Measurements from ENCODE around the gene CBARP. TPM values are rescaled to one million over a fixed set of nuclear protein-coding genes. Genes with fewer than 3 reads are reported as not detected.

Gene CBARP
- polyA plus RNA-seq, 1 donor from 2014 or later, result 18.2 TPM

DNA sequence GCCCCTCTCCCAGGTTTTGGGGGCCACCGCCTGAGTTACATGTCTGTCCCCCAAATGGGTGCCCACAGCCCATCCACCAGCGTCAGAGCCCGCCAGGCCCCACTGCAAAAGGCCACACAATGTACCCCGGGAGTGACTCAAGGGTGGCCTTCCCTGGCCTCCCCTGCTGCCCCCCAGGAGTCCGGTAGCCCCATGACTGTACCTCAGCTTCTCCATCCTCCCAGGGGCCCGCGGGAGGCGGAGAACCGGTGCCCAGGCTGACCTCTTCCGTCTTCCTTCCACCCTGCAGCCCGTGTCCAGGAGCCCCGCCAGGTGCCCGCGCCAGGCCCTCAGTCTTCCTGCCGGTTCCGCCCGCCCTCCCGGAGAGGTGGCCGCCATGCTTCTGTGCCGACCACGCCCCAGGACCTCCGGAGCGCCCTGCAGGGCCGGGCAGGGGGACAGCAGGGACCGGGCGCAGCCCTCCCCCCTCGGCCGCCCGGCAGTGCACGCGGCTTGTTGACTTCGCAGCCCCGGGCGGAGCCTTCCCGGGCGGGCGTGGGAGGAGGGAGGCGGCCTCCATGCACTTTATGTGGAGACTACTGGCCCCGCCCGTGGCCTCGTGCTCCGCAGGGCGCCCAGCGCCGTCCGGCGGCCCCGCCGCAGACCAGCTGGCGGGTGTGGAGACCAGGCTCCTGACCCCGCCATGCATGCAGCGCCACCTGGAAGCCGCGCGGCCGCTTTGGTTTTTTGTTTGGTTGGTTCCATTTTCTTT, 10.3 kb downstream of the CBARP start:
- Histone ChIP-seq H3K4me2 (ENCODE audit: low read length) (no peak overlapping the region), H3K9me2 (ENCODE audit: insufficient read depth, low read length) (no peaks in the 10 kb centered on the region), H3K9ac (ENCODE audit: low read length) (no peak overlapping the region), H3F3A (ENCODE audit: insufficient read depth, low read length, poor library complexity, severe bottlenecking) (no peaks in the 10 kb centered on the region), H3K27me3 (ENCODE audit: insufficient read depth, low read depth, low read length) (no peaks in the 10 kb centered on the region), H3K4me3 (ENCODE audit: low read length) (no peak overlapping the region), H4K20me1 (ENCODE audit: insufficient read depth) (no peaks in the 10 kb centered on the region), H3K36me3 (ENCODE audit: insufficient read depth, low read length) (no peaks in the 10 kb centered on the region), H3K9me3 (ENCODE audit: low read length) (no peaks in the 10 kb centered on the region), H3K79me2 (replicated peaks; ENCODE audit: insufficient read depth, low read length) (no peaks in the 10 kb centered on the region), H2AFZ (ENCODE audit: low read depth, low read length) (no peak overlapping the region), H3K27ac (ENCODE audit: low read length) (no peak overlapping the region)
- TF ChIP-seq RAD21 (conservative IDR thresholded peaks at IDR 0.05) (no peak), REST (IDR thresholded peaks at IDR 0.05; ENCODE audit: borderline replicate concordance) (no peak), SMC3 (conservative IDR thresholded peaks at IDR 0.05; ENCODE audit: poor library complexity) (no peak), EZH2 (IDR thresholded peaks at IDR 0.05; ENCODE audit: borderline replicate concordance, insufficient read depth, low read length, poor library complexity, severe bottlenecking) (no peak), TAF1 (IDR thresholded peaks at IDR 0.05; ENCODE audit: low read depth) (no peak), POLR2AphosphoS5 (IDR thresholded peaks at IDR 0.05) (no peak), EP300 (conservative IDR thresholded peaks at IDR 0.05; ENCODE audit: poor library complexity, severe bottlenecking) (no peak), MXI1 (conservative IDR thresholded peaks at IDR 0.05; ENCODE audit: poor library complexity, severe bottlenecking) (no peak)
- TF ChIP-seq, protein P1, sequence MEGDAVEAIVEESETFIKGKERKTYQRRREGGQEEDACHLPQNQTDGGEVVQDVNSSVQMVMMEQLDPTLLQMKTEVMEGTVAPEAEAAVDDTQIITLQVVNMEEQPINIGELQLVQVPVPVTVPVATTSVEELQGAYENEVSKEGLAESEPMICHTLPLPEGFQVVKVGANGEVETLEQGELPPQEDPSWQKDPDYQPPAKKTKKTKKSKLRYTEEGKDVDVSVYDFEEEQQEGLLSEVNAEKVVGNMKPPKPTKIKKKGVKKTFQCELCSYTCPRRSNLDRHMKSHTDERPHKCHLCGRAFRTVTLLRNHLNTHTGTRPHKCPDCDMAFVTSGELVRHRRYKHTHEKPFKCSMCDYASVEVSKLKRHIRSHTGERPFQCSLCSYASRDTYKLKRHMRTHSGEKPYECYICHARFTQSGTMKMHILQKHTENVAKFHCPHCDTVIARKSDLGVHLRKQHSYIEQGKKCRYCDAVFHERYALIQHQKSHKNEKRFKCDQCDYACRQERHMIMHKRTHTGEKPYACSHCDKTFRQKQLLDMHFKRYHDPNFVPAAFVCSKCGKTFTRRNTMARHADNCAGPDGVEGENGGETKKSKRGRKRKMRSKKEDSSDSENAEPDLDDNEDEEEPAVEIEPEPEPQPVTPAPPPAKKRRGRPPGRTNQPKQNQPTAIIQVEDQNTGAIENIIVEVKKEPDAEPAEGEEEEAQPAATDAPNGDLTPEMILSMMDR (IDR thresholded peaks at IDR 0.05; ENCODE audit: poor library complexity, severe bottlenecking), result no peak

DNA sequence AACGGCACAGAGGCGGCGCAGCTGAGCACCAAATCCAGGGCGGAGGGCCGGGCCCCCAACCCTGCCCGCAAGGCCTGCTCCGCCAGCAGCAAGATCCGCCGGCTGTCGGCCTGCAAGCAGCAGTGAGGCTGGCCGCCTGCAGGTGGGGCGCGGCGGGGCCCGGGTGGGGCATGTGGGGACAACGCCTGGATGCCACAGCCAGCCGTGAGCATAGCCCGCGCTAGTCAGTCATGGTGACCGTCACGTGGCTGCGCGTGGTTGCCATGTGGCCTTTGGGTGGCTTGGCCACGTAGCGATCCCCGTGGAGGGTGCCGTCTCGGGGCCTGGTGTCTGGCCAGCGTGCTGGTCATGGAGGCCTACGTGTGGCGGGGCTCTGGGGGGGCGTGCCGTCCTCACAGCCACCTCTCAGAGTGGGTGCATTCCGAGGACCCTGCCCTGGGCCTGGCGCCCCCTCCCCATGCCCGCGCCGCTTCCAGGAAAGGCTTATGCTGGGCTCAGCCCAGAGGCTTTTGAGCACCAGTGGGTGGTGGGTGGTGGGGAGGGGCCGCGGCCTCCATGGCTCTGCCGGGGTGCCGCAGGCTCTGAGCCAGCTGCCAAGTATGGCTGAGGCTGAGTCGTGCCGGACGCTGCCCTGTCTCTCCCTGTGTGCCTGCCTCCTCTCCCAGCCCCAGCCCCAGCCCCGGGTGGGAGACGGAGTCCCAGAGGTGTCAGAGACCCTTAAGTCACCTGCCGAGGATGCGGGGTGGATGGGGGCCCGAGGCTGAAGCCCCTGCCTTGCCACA, 11.1 kb downstream of the CBARP start:
- H4K20me1 ChIP-seq (ENCODE audit: insufficient read depth), result no peaks in the 10 kb centered on the region
- H3K27me3 ChIP-seq (ENCODE audit: insufficient read depth, low read depth, low read length), result no peaks in the 10 kb centered on the region
- H3K9me2 ChIP-seq (ENCODE audit: insufficient read depth, low read length), result no peaks in the 10 kb centered on the region
- no peak overlapping the region for H3K4me3 ChIP-seq (ENCODE audit: low read length)
- no peaks in the 10 kb centered on the region for H3F3A ChIP-seq (ENCODE audit: insufficient read depth, low read length, poor library complexity, severe bottlenecking)
- no peak overlapping the region for H3K27ac ChIP-seq (ENCODE audit: low read length)
- H2AFZ ChIP-seq (ENCODE audit: low read depth, low read length), result no peak overlapping the region
- H3K36me3 ChIP-seq (ENCODE audit: insufficient read depth, low read length), result no peaks in the 10 kb centered on the region
- H3K4me2 ChIP-seq (ENCODE audit: low read length), result no peak overlapping the region
- H3K9me3 ChIP-seq (ENCODE audit: low read length), result no peaks in the 10 kb centered on the region
- no peak overlapping the region for H3K9ac ChIP-seq (ENCODE audit: low read length)
- H3K79me2 ChIP-seq (replicated peaks; ENCODE audit: insufficient read depth, low read length), result no peaks in the 10 kb centered on the region
- TF ChIP-seq SMC3 (conservative IDR thresholded peaks at IDR 0.05; ENCODE audit: poor library complexity) (no peak), EZH2 (IDR thresholded peaks at IDR 0.05; ENCODE audit: borderline replicate concordance, insufficient read depth, low read length, poor library complexity, severe bottlenecking) (no peak), POLR2AphosphoS5 (IDR thresholded peaks at IDR 0.05) (no peak), EP300 (conservative IDR thresholded peaks at IDR 0.05; ENCODE audit: poor library complexity, severe bottlenecking) (no peak), MXI1 (conservative IDR thresholded peaks at IDR 0.05; ENCODE audit: poor library complexity, severe bottlenecking) (no peak), RAD21 (conservative IDR thresholded peaks at IDR 0.05) (no peak), TAF1 (IDR thresholded peaks at IDR 0.05; ENCODE audit: low read depth) (no peak), REST (IDR thresholded peaks at IDR 0.05; ENCODE audit: borderline replicate concordance) (no peak)
- TF ChIP-seq, protein P1 (IDR thresholded peaks at IDR 0.05; ENCODE audit: poor library complexity, severe bottlenecking), result no peak
